Dermis blood vessel endothelial cell (primary cell): ENCODE results near the gene OAT. TPM values are rescaled to one million over a fixed set of nuclear protein-coding genes. Genes with fewer than 3 reads are reported as not detected.

Experiments used
- DNase-seq: peaks from one replicate; pipeline ENCODE4 v3.0.0; 2010
- total RNA-seq: library from RNA; depleted of rRNA; stranded (reverse); fragments of >200 nt; gene quantifications from 2 replicates; pipeline ENCODE4 v1.2.3, GENCODE V29; 2014

OAT gene
- total RNA-seq, 1 donor from 2014 or later = 122 TPM

GRCh38 chr10:124353091-124353815 lies 65.5 kb downstream of the OAT start:
- DNase-seq = no peak

GRCh38 chr10:124351481-124352220 lies 67.1 kb downstream of the OAT start:
- no peak for DNase-seq

GRCh38 chr10:124350806-124351205 lies 67.9 kb downstream of the OAT start:
- no peak for DNase-seq

GRCh38 chr10:124349996-124350280 lies 68.8 kb downstream of the OAT start:
- no peak for DNase-seq

- DNase-seq = no peak
These were observed 69.3 kb downstream of the OAT start for GRCh38 chr10:124349231-124349995.

- DNase-seq = no peak
These were observed 69.9 kb downstream of the OAT start for GRCh38 chr10:124348801-124349200.

GRCh38 chr10:124347956-124348355 lies 70.8 kb downstream of the OAT start:
- no peak for DNase-seq

Other genes starting within 250 kb of the OAT start
- gene NKX1-2, start 31.1 kb upstream of the OAT start, total RNA-seq = not detected in 2 replicates
- 4.9 and 7.1 TPM in 2 replicates for gene LHPP, start 42.9 kb upstream of the OAT start, total RNA-seq